NCI-H748 treated with DMSO at 0.1 percent for 48 hours (cell line): Measurements from ENCODE around the gene SLC15A2.
A peak's percentile ranks its signal among the peaks of the same experiment; 100 is the strongest.
"Not testable (repeated sequence)": the region's sequence is repeated elsewhere in the genome, so short reads cannot be mapped to it uniquely, and the experiment has no call there.

Experiments
- DNase-seq: peaks from one replicate; lab custom pipeline; 2025; lab: John Stamatoyannopoulos, UW

SLC15A2 gene, protein sequence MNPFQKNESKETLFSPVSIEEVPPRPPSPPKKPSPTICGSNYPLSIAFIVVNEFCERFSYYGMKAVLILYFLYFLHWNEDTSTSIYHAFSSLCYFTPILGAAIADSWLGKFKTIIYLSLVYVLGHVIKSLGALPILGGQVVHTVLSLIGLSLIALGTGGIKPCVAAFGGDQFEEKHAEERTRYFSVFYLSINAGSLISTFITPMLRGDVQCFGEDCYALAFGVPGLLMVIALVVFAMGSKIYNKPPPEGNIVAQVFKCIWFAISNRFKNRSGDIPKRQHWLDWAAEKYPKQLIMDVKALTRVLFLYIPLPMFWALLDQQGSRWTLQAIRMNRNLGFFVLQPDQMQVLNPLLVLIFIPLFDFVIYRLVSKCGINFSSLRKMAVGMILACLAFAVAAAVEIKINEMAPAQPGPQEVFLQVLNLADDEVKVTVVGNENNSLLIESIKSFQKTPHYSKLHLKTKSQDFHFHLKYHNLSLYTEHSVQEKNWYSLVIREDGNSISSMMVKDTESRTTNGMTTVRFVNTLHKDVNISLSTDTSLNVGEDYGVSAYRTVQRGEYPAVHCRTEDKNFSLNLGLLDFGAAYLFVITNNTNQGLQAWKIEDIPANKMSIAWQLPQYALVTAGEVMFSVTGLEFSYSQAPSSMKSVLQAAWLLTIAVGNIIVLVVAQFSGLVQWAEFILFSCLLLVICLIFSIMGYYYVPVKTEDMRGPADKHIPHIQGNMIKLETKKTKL

DNA sequence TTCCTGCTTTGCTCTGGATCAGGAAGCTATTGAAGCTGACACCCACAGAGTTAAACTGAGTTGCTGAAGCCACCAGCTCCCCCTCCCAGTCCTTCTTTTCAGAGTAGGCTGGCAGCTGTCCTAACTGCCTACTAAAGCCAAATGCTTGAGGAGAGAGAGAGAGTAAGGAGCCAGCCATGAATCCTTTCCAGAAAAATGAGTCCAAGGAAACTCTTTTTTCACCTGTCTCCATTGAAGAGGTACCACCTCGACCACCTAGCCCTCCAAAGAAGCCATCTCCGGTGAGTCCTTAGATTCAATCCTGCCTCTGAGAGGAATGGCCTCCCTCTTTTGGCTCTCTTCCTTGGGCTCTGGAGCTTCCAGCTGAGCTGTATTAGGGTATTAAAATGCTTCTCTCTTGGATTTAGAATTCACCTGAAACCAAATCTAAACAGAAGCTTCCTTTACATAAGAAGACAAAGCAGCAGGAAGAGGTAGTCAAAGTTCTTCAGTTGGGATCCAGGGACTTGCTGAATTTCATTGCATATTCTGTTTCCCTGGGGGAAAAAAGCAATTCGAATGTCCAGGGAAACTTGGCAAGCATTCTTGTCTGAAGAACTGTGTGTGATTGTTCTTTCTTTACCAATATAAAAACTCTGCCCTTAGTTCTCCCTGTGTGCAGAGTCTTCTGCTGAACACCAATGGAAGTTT is at the start of gene SLC15A2:
TSS of gene SLC15A2 (plus strand) at position 101 of the 690 bp plus-strand sequence. CDS start at position 177, 76 bp downstream.
- DNase-seq = no peak

DNA sequence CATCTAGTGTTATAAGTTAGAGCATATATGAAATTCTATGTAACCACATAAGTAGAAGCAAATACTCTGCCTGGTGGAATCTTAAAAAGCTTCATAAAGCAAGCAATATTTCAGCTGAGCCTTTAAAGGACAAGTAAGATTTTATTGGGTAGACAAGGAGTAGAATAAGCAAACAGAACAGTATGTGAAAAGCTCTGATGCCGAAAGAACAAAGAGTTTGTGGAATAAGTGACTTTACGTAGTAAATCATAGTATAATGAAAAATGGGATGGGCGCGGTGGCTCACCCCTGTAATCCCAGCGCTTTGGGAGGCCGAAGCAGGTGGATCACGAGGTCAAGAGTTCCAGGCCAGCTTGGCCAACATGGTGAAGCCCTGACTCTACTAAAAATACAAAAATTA is 49.3 kb upstream of the SLC15A2 start:
- no peak for DNase-seq

DNA sequence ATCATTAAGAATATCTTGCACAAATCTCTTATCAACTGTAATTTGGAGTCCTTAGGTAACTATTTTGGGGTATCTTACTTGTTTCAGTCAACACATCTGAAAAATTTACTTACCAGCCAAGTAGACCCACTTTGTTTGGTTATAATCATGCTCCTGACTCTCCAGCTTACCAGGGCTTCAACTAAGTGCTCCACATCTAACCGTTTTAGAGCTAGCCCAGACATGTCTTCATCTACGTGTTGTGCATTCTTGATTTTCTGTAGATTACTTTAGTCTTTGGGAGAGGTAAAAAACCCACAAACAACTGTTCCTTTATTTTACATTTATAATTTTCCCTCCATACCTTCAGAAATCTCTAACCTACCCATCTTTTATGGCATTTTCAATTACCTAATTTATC is 41.9 kb upstream of the SLC15A2 start:
- DNase-seq = no peak

DNA sequence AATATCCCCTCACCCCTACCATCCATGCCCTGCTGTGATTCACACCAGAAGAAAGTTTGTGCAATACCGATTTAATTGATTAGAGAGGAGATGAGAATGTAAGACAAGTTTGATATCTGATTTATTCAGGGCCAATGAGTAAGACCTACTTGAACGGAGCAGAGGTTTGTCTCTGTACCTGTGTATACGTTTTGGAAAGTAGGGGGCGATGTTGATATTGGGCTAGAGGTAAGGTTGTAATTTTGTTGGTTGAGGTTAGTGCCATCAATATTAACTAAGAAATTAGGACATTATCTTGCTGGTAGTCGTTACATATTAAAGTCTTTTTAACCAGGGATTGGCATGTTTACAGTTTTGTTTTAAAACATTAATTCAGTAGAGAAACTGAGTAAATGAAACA is 38.6 kb upstream of the SLC15A2 start:
- peak; percentile 7 for DNase-seq

DNA sequence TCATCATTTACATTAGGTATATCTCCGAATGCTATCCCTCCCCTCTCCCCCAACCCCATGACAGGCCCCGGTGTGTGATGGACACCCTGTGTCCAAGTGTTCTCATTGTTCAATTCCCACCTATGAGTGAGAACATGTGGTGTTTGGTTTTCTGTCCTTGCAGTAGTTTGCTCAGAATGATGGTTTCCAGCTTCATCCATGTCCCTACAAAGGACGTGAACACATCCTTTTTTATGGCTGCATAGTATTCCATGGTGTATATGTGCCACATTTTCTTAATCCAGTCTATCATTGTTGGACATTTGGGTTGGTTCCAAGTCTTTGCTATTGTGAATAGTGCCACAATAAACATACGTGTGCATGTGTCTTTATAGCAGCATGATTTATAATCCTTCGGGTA is 36.4 kb upstream of the SLC15A2 start:
- not testable (repeated sequence) for DNase-seq

DNA sequence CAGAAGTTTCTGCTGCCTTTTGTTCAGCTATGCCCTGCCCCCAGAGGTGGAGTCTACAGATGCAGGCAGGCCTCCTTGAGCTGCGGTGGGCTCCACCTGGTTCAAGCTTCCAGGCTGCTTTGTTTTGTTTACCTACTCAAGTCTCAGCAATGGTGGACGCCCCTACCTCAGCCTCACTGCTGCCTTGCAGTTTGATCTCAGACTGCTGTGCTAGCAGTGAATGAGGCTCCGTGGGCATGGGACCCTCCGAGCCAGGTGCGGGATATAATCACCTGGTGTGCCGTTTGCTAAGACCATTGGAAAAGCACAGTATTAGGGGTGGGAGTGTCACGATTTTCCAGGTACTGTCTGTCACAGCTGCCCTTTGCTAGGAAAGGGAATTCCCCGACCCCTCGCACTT is 31.0 kb upstream of the SLC15A2 start:
- DNase-seq = not testable (repeated sequence)

DNA sequence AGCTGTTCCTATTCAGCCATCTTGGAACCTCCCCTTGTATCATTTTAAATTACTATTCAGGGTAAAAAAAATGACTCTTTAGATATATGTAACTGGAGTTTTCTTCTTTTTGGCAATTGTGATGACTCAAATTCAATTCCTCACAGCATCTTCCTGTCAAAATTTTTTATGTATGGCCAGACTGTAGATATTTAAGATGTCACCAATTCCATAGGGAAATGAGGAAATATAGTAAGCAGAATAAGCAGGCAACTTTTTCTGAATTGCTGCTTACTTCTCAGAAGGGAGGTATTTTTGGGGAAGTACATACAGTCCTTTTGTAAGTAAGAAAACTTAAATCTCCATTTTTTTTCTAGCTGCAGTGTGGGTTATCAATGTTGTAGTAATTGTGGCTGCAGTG is 30.4 kb upstream of the SLC15A2 start:
- no peak for DNase-seq

DNA sequence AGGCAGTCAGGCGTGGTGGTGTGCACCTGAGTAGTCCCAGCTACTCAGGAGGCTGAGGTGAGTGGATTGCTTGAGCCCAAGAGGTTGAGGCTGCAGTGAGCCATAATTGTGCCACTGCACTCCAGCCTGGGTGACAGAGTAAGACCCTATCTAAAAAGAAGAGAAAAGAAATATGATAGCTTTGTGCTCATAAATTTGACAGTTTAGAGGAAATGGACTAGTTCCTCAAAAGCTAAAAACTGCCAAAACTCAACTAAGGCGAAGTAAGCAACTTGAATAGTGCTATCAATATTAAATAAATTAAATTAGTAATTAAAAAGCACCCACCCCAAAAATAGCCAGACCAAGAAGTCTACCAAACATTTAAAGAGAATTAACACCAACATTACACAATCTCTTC is 24.5 kb upstream of the SLC15A2 start:
- no peak for DNase-seq

DNA sequence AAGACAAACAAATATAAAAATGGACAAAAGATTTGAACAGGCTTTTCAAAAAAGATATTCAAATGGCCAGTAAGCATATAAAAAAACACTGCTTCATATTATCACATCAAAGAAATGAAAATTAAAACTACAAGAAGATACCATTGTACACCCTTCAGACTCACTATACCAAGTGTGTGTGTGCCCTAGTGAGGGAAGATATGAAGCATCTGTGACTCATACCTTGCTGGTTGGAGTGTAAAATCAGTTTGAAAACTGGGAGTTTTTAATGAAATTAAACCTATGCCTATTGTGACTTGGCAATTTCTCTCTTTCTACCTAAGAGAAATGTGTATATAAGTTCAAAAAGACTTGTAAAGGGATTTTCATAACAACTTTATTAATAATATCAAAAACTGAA is 23.5 kb upstream of the SLC15A2 start:
- DNase-seq = no peak

DNA sequence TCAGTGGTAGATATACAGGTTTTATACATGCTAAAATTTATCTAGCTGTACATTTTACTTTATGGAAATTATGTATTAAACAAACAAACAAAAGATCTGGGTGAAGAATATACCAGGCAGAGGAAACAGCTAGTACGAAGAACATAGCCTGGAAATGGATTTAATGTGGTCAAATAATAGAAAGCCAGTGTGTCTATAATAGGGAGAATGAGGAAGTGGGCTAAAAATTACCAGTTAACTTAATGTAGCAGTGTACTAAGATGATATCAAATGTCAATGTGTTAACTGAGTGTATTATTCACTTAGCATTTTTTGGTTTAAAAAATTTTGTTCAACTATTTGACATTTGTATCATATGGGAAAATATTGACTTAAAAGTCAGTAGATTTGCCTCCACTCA is 22.8 kb upstream of the SLC15A2 start:
- no peak for DNase-seq

DNA sequence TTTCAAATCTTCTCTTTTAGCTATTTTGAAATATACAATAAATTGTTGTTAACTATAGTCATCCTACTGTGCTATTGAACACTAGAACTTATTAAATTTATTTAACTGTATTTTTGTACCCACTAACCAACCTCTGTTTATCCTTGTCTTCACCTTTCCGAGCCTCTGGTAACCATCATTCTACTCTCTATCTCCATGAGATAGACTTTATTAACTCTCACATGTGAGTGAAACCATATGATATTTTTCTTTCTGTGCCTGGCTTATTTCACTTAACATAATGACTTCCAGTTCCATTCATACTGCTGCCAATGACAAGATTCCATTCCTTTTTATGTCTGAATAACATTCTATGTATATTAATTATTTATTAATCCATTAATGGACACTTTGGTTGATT is 15.8 kb upstream of the SLC15A2 start:
- DNase-seq = no peak

DNA sequence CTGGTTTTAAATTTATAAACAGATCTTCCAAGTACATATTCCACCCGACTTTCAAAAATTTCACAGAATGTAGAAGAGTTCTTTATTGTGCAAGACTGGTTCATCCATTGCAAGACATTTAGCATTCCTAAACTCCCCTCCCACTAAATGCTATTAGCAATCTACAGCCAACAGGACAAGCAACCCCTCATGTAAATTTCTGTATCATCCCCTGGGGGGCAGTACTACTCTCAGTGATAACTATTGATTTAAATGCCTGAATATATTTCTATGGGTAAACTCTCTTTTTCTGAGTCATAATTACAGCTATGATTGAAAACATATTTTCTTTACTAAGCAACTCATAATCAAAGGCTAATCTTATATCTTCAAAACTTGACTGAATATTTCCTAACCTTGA is 10.7 kb upstream of the SLC15A2 start:
- DNase-seq = peak; percentile 9

DNA sequence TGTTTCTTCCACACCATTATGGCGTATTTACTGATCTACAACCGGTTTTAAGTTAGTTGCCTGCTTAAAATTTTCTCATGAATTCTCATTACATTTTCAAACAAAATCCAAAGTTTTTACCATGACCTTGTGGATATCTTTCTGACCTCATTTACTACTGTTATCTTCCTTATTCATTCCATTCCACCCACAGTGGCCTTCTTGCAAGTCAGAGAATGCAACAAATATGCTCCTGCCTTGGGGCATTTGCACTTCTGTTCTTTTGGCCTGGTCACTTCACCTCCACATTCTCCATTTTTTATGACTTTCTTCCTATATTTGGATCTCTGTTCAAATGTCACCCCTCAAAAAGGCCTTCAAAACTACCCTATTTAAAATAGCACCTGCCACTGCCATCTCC is 8.8 kb upstream of the SLC15A2 start:
- DNase-seq = no peak

DNA sequence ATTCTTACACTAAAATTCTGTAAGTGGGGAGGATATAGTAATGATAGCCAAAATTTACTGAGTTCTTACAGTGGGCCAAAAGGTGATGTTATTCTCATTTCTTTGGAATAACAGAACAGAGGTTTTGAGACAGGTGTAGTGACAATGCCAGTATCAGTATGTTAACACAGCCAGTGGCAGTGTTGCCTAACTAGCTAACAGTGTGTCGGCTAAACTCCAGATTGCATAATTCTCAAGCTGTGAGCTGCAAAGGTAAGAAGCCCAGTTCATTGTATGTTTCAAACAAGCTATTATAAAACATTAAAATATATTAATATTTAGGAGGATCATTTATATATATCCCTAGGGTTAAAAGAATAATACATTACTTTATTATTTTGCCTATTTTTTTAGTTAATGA is 920 bp downstream of the SLC15A2 start:
- no peak for DNase-seq

DNA sequence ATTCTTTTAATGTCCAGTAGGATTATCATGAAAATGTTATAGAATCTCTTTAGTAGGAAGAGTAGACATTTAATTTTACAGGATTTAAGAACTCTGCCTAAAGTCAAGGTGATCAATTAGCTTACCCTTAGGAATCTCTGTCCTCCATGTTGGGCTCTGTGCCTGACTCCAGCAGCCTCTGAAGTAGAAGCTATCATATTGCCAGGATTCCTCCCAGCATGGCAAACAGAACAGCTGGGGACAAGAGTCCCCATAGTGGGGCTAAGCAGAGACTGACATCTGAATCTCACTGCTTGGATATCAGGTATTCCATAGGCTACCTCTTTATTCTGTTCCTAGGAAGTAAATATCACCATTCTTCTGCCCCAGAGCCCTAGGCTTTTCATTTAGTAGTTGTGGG is 1.5 kb downstream of the SLC15A2 start:
- DNase-seq = no peak

DNA sequence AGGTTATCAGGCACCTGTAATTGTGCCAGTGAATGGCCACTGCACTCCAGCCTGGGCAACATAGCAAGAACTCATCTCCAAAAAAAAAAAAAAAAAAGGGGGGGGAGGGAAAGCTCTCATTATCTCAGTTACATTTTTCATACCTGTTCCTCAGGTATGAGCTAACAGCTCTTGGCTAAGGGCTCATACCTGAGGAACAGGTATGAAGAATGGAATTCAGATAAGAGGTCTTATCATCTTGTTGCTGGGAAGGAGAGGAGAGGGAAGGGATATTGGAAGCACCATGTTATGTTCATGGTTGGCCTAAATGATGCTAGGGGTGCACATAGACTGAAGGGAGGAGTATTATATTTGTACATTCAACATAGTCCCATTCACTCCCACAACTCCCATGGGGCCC is 2.6 kb downstream of the SLC15A2 start:
- DNase-seq = no peak

DNA sequence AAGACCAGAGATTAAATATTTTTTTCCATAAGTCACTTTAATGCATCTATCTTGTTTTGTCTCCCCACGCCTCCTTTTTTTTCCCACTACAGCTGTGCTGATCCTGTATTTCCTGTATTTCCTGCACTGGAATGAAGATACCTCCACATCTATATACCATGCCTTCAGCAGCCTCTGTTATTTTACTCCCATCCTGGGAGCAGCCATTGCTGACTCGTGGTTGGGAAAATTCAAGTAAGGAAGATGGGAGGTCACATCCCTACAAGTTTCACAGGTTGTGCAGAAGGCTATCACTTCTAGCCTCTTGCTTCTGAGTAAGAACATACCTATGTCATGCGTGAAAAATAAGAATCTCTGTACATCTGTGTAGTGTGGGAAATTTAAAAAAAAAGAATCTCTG is 3.1 kb downstream of the SLC15A2 start:
- DNase-seq = no peak

DNA sequence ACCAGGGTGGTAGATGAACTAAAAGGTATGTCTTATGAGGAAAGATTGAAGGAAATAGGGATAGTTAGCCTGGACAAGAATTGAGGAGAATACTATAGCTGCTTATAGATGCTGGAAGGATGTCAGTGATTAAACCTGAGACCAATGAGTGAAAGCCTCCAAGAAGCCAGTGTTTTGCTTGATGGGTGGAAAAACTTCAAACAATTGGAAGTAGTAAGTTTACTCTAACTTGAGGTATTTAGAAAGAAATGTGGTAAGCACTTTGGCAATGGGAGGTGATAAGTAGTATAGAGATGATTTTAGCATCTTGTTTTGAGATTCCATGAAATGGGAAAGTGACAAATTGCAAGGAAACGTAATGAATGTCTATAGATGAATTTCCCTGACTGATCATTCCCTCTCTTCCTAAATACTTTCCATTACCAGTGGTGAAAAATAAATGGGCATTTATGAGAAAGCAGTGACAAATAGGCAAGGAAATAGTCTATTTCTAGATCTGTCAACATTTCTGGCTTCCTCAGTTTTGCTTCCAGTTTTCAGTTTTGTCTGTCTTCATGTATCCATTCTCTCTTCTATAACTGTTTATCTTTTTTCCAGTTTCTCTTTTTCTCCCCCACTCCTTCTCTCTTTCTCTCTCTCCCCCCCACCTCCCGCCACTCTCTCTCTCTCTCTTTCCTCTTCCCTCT is 19.2 kb downstream of the SLC15A2 start:
- no peak for DNase-seq

DNA sequence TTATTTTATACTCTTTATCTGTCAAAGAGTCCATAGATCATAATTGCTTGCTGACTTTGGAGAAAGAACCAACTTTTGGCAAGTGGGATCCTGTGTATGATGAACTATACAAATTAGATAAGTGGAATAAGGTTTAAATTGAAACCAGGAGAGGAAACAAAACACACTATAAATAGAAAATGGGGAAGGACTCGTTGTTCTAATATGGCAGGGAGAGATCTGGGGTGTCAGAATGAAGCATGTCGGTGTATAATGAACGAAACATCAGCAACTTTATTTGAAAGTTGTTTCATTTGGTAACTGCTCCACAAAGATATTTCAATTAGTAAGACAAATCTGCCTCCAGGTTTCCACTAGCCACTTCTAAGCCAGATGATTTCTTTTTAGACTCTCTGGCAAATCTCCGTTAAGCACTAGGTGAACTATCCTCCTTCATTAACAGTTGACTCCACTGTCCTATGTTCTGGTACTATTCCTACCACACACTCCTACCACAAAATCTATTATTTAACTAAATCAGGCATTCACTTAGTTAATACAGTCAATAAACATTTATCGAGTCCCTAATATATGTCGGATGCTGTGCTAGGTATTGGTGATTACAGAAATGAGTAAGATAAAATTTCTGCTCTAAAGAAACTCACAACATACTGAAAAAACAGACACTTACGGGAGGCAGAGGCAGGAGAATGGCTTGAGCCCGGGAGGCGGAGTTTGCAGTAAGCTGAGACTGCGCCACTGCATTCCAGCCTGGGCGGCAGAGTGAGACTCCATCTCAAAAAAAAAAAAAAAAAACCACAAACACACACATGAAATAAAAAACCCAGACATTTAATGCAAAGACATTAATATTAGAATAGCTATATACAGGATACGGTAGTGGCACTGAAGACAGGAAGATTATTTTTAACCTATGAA is 20.1 kb downstream of the SLC15A2 start:
- no peak for DNase-seq

DNA sequence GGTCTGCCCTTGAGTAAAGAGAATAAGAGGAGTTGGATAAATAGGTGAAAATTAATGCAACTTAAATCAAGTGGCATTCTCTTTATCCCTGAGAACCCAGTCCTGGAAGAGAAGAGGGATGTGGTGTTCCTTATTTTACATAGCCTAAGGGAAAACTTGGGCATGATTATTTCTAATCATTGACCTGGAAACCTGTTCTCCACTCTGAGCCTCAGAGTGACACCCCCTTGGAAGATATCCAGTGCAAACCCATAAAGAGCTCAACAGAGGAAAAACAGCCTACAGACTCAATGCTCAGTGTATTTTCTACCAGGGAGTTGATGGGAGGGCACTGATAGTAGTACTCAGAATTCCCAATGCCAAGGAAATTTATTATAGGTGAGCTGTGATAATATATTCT is 22.0 kb downstream of the SLC15A2 start:
- no peak for DNase-seq

DNA sequence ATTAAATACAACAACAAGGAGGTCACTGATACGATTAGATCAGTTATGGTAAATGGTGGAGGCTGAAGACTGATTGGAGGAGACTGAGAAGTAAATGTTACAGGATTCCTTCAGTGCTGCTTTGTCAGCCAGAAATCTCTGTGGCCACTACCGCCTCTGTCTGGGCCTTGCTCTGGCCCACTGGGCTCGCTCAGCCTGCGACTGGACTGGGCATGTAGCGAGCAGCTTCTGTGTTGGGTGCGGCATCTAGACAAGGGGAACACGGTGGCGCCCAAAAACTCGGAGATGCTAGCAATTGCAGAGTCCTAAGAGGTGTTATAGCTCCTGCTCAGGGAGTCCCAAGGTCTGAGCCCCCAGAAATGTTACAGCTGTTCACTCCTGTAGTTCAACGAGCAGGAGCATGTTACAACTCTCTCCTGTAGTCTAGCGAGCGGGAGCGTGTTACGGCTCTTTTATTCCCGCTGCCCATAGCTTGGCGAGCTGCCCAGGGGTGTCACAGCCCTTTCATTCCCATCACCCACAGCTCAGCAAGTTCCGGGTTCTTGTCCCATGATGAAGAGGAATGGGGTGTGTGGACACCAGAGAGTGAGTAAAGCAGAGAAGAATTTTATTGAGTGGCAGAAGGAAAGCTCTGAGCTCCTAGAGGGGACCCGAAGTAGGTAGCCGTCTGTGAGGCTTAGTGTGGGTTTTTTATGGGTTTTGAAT is 24.7 kb downstream of the SLC15A2 start:
- no peak for DNase-seq
